Activated gamma-delta T cell (primary cell): ENCODE data around the gene GPANK1.

Source experiments
- DNase-seq: peaks from one replicate; lab custom pipeline; 2025; lab: John Stamatoyannopoulos, UW

The GPANK1 gene

GRCh38 chr6:31662124-31662723 lies 2.6 kb downstream of the GPANK1 start:
- no peak for DNase-seq

- DNase-seq: no peak
Observed at GRCh38 chr6:31661262-31662123, 3.3 kb downstream of the GPANK1 start.

GRCh38 chr6:31660381-31661261 lies 4.2 kb downstream of the GPANK1 start, which contains the start of gene C6orf47:
Gene C6orf47, minus strand, starts transcription at chr6:31660778. Its CDS starts 831 bp downstream, at chr6:31659947.
- DNase-seq: peak; percentile 66

GRCh38 chr6:31659649-31660380 lies 5.0 kb downstream of the GPANK1 start:
- no peak for DNase-seq

GRCh38 chr6:31658983-31659648 lies 5.7 kb downstream of the GPANK1 start:
- no peak for DNase-seq

GRCh38 chr6:31658158-31658688 lies 6.6 kb downstream of the GPANK1 start:
- DNase-seq: no peak

GRCh38 chr6:31657406-31658157 lies 7.2 kb downstream of the GPANK1 start:
- DNase-seq: no peak

GRCh38 chr6:31655349-31656237 lies 9.2 kb downstream of the GPANK1 start, which contains the start of gene APOM:
Gene APOM, plus strand, starts transcription at chr6:31655894. Its CDS starts 73 bp downstream, at chr6:31655967.
- no peak for DNase-seq

GRCh38 chr6:31654574-31655348 lies 10.0 kb downstream of the GPANK1 start:
- no peak for DNase-seq

- no peak for DNase-seq
Observed at GRCh38 chr6:31652925-31653724, 11.7 kb downstream of the GPANK1 start.

- DNase-seq: no peak
Observed at GRCh38 chr6:31651602-31652191, 13.1 kb downstream of the GPANK1 start.

GRCh38 chr6:31645325-31645724 lies 19.5 kb downstream of the GPANK1 start:
- DNase-seq: no peak

- no peak for DNase-seq
Observed at GRCh38 chr6:31643818-31644454, 20.9 kb downstream of the GPANK1 start.

- DNase-seq: no peak
Observed at GRCh38 chr6:31642798-31643570, 21.8 kb downstream of the GPANK1 start.

- DNase-seq: no peak
Observed at GRCh38 chr6:31641370-31641769, 23.4 kb downstream of the GPANK1 start.

- no peak for DNase-seq
Observed at GRCh38 chr6:31640612-31641011, 24.2 kb downstream of the GPANK1 start.
